ENCODE data around the gene SUN2. TPM values are rescaled to one million over a fixed set of nuclear protein-coding genes. Genes with fewer than 3 reads are reported as not detected.
A peak's percentile ranks its signal among the peaks of the same experiment; 100 is the strongest.

The SUN2 gene
- total and polyA plus RNA-seq, 4 donors: 58.6 to 220 (median 107) TPM

- WGBS, 2 donors: 93 to 94% methylated on average over 18 of the region's 18 CpGs
- Histone ChIP-seq H3K9ac (ENCODE audit: insufficient read depth in 1 of 2, low read length in 2 of 2) (no peak overlapping the region), H3K36me3 (ENCODE audit: control insufficient read depth in 4 of 4, insufficient read depth in 4 of 4, low read length in 4 of 4) (peaks cover 57 to 78% (median 69%) of the 10 kb centered on the region in 4 donors), H3K9me3 (ENCODE audit: control insufficient read depth in 4 of 4, insufficient read depth in 3 of 4, low read length in 3 of 4) (no peaks in the 10 kb centered on the region), H3K4me1 (ENCODE audit: control insufficient read depth in 5 of 5, insufficient read depth in 5 of 5, low read length in 5 of 5) (no peaks in the 10 kb centered on the region), H3K27me3 (ENCODE audit: control insufficient read depth in 3 of 3, insufficient read depth in 3 of 3, low read length in 2 of 3) (no peaks in the 10 kb centered on the region), H3K27ac (ENCODE audit: low read depth in 1 of 2, low read length in 1 of 2) (no peak overlapping the region), H3K4me3 (no peak overlapping the region)
- ATAC-seq (ENCODE audit: insufficient read depth, low FRiP score) (no peak), DNase-seq (no peak)
- no peak for TF ChIP-seq CTCF (IDR thresholded peaks at IDR 0.05; ENCODE audit: control extremely low read depth, extremely low read depth)
Measured at GRCh38 chr22:38725900-38726655, 29.7 kb downstream of the SUN2 start.

- peaks cover 57 to 82% (median 67%) of the 10 kb centered on the region in 4 donors for H3K36me3 ChIP-seq (ENCODE audit: control insufficient read depth in 4 of 4, insufficient read depth in 4 of 4, low read length in 4 of 4)
- DNase-seq (no peak), ATAC-seq (ENCODE audit: insufficient read depth, low FRiP score) (peak; percentile 53)
- H3K9me3 ChIP-seq (ENCODE audit: control insufficient read depth in 4 of 4, insufficient read depth in 3 of 4, low read length in 3 of 4): no peaks in the 10 kb centered on the region
- WGBS, 2 donors: 81 to 83% methylated on average over 3 of the region's 3 CpGs
- no peaks in the 10 kb centered on the region for H3K27me3 ChIP-seq (ENCODE audit: control insufficient read depth in 3 of 3, insufficient read depth in 3 of 3, low read length in 2 of 3)
- H3K4me3 ChIP-seq: no peak overlapping the region
- no peak overlapping the region for H3K27ac ChIP-seq (ENCODE audit: low read depth in 1 of 2, low read length in 1 of 2)
- H3K4me1 ChIP-seq (ENCODE audit: control insufficient read depth in 5 of 5, insufficient read depth in 5 of 5, low read length in 5 of 5): no peaks in the 10 kb centered on the region
- no peak overlapping the region for H3K9ac ChIP-seq (ENCODE audit: insufficient read depth in 1 of 2, low read length in 2 of 2)
- no peak for TF ChIP-seq CTCF (IDR thresholded peaks at IDR 0.05; ENCODE audit: control extremely low read depth, extremely low read depth)
Measured at GRCh38 chr22:38724926-38725571, 30.7 kb downstream of the SUN2 start.

GRCh38 chr22:38724176-38724575, 31.6 kb downstream of the SUN2 start:
- H3K27ac ChIP-seq (ENCODE audit: low read depth in 1 of 2, low read length in 1 of 2): no peak overlapping the region
- peaks cover 50 to 75% (median 59%) of the 10 kb centered on the region in 4 donors for H3K36me3 ChIP-seq (ENCODE audit: control insufficient read depth in 4 of 4, insufficient read depth in 4 of 4, low read length in 4 of 4)
- no peak for DNase-seq
- H3K4me1 ChIP-seq (ENCODE audit: control insufficient read depth in 5 of 5, insufficient read depth in 5 of 5, low read length in 5 of 5): no peaks in the 10 kb centered on the region
- no peak overlapping the region for H3K9ac ChIP-seq (ENCODE audit: insufficient read depth in 1 of 2, low read length in 2 of 2)
- no peaks in the 10 kb centered on the region for H3K27me3 ChIP-seq (ENCODE audit: control insufficient read depth in 3 of 3, insufficient read depth in 3 of 3, low read length in 2 of 3)
- TF ChIP-seq CTCF (IDR thresholded peaks at IDR 0.05; ENCODE audit: control extremely low read depth, extremely low read depth): no peak
- no peak overlapping the region for H3K4me3 ChIP-seq
- ATAC-seq (ENCODE audit: insufficient read depth, low FRiP score): no peak
- WGBS, 2 donors: 97 to 98% methylated on average over 7 of the region's 7 CpGs
- no peaks in the 10 kb centered on the region for H3K9me3 ChIP-seq (ENCODE audit: control insufficient read depth in 4 of 4, insufficient read depth in 3 of 4, low read length in 3 of 4)
